CD8-positive, alpha-beta memory T cell (primary cell): ENCODE measurements around the gene C22orf23. TPM values are rescaled to one million over a fixed set of nuclear protein-coding genes. Genes with fewer than 3 reads are reported as not detected.

ENCODE experiments used
- CTCF ChIA-PET: fragments of 350-600 bp; sonication (Branson Sonifier 250); formaldehyde crosslinking; loops from one replicate; lab custom pipeline; 2021; ENCODE audit warnings: antibody characterized with exemption; lab: Charles Lee
- POLR2A ChIA-PET: fragments of 350-600 bp; sonication (Branson Sonifier 250); formaldehyde crosslinking; loops from one replicate; lab custom pipeline; 2021; ENCODE audit warnings: antibody characterized with exemption; lab: Charles Lee
- DNase-seq, 5 donors: peaks; one replicate each; pipeline versions ENCODE4 v3.0.0 to v3.0.0-alpha.2; 2020 to 2022; ENCODE audit warnings: mixed read lengths in 1 of 5
- H3K27ac ChIP-seq: one replicate; pipeline ENCODE4 v1.7.0; 2013; ENCODE audit warnings: low read depth, mild to moderate bottlenecking, low read length, moderate library complexity
- H3K27me3 ChIP-seq: 2 replicates; pipeline ENCODE4 v1.7.0; 2013; ENCODE audit warnings: low read length, mild to moderate bottlenecking; ENCODE audit not compliant: insufficient read depth, poor library complexity, severe bottlenecking
- H3K36me3 ChIP-seq: 2 replicates; pipeline ENCODE4 v1.7.0; 2013; ENCODE audit warnings: mild to moderate bottlenecking, low read length, moderate library complexity; ENCODE audit not compliant: insufficient read depth
- H3K4me1 ChIP-seq: 2 replicates; pipeline ENCODE4 v1.7.0; 2013; ENCODE audit warnings: mild to moderate bottlenecking, low read length, moderate library complexity; ENCODE audit not compliant: insufficient read depth
- H3K4me3 ChIP-seq: 2 replicates; pipeline ENCODE4 v1.7.0; 2013; ENCODE audit warnings: mild to moderate bottlenecking, low read length
- H3K9me3 ChIP-seq: 2 replicates; pipeline ENCODE4 v1.7.0; 2013; ENCODE audit warnings: mild to moderate bottlenecking, low read length
- H3K27ac Mint-ChIP-seq, 8 donors: one replicate each; pipeline ENCODE4 v1.8.0; 2020 to 2021; ENCODE audit warnings: mixed read lengths in 8 of 8, mild to moderate bottlenecking in 6 of 8, inconsistent platforms in 3 of 8, moderate library complexity in 3 of 8
- H3K27me3 Mint-ChIP-seq, 2 donors: one replicate each; pipeline ENCODE4 v1.8.0; 2020 to 2021; ENCODE audit warnings: mixed read lengths in 2 of 2, mild to moderate bottlenecking in 1 of 2, moderate library complexity in 1 of 2
- H3K36me3 Mint-ChIP-seq, 3 donors: one replicate each; pipeline ENCODE4 v1.8.0; 2020 to 2021; ENCODE audit warnings: mixed read lengths in 3 of 3, inconsistent platforms in 1 of 3, mild to moderate bottlenecking in 1 of 3
- H3K4me1 Mint-ChIP-seq, 3 donors: one replicate each; pipeline ENCODE4 v1.8.0; 2020 to 2021; ENCODE audit warnings: mixed read lengths in 3 of 3, inconsistent platforms in 1 of 3, mild to moderate bottlenecking in 1 of 3
- H3K4me3 Mint-ChIP-seq, 7 donors: one replicate each; pipeline ENCODE4 v1.8.0; 2020 to 2021; ENCODE audit warnings: mixed read lengths in 7 of 7, mild to moderate bottlenecking in 6 of 7, moderate library complexity in 4 of 7, inconsistent platforms in 2 of 7
- H3K9me3 Mint-ChIP-seq, 5 donors: one replicate each; pipeline ENCODE4 v1.8.0; 2020 to 2022; ENCODE audit warnings: mixed read lengths in 5 of 5, mild to moderate bottlenecking in 3 of 5, moderate library complexity in 2 of 5, inconsistent platforms in 1 of 5
- polyA plus RNA-seq: library from polyadenylated mRNA; unstranded; fragments of 300-500 nt; fragmentation: Illumina TruSeq; gene quantifications from one replicate; pipeline ENCODE4 v1.2.3, GENCODE V29; 2021
- total RNA-seq, 2 experiments: library from RNA; stranded (reverse); gene quantifications; one replicate each; pipeline ENCODE4 v1.2.3, GENCODE V29; 2021

The C22orf23 gene
- total and polyA plus RNA-seq, 3 experiments from 2014 or later, result 0.29 to 0.37 TPM; not detected in 1

- no peak overlapping the region for H3K27ac ChIP-seq
- Mint-ChIP-seq H3K27ac (peak overlapping the region in 2 of 8 donors; percentile 17 to 46), H3K4me1 (peaks cover 0 to 5% (median 3%) of the 10 kb centered on the region in 3 donors), H3K36me3 (peaks cover 6 to 70% (median 12%) of the 10 kb centered on the region in 3 donors), H3K4me3 (no peak overlapping the region), H3K27me3 (peaks cover 0 to 2% of the 10 kb centered on the region in 2 donors), H3K9me3 (no peaks in the 10 kb centered on the region)
- peaks cover 25% of the 10 kb centered on the region for H3K36me3 ChIP-seq
- H3K27me3 ChIP-seq, result no peaks in the 10 kb centered on the region
- no peak for DNase-seq
- ChIA-PET POLR2A (interaction anchor here (0.6 kb wide), 1 partner anchor 41 kb away, joined by 3 read pairs; no protein-coding TSS in a partner anchor), CTCF (no interaction called here)
- no peak overlapping the region for H3K4me3 ChIP-seq
- no peaks in the 10 kb centered on the region for H3K9me3 ChIP-seq
- H3K4me1 ChIP-seq, result no peaks in the 10 kb centered on the region
These were observed 17.5 kb upstream of the C22orf23 start for GRCh38 chr22:37970864-37971263.

- POLR2A ChIA-PET, result no interaction called here
- Mint-ChIP-seq H3K9me3 (no peaks in the 10 kb centered on the region), H3K36me3 (peaks cover 6 to 68% (median 8%) of the 10 kb centered on the region in 3 donors), H3K27me3 (peaks cover 0 to 2% of the 10 kb centered on the region in 2 donors), H3K4me3 (no peak overlapping the region), H3K4me1 (peaks cover 5 to 11% (median 6%) of the 10 kb centered on the region in 3 donors), H3K27ac (peak overlapping the region in 1 of 8 donors; percentile 26)
- no peak overlapping the region for H3K27ac ChIP-seq
- no peaks in the 10 kb centered on the region for H3K27me3 ChIP-seq
- CTCF ChIA-PET, result no interaction called here
- no peak for DNase-seq
- H3K4me3 ChIP-seq, result no peak overlapping the region
- no peaks in the 10 kb centered on the region for H3K4me1 ChIP-seq
- H3K9me3 ChIP-seq, result no peaks in the 10 kb centered on the region
- peaks cover 25% of the 10 kb centered on the region for H3K36me3 ChIP-seq
These were observed 15.3 kb upstream of the C22orf23 start for GRCh38 chr22:37968452-37969251.

DNA sequence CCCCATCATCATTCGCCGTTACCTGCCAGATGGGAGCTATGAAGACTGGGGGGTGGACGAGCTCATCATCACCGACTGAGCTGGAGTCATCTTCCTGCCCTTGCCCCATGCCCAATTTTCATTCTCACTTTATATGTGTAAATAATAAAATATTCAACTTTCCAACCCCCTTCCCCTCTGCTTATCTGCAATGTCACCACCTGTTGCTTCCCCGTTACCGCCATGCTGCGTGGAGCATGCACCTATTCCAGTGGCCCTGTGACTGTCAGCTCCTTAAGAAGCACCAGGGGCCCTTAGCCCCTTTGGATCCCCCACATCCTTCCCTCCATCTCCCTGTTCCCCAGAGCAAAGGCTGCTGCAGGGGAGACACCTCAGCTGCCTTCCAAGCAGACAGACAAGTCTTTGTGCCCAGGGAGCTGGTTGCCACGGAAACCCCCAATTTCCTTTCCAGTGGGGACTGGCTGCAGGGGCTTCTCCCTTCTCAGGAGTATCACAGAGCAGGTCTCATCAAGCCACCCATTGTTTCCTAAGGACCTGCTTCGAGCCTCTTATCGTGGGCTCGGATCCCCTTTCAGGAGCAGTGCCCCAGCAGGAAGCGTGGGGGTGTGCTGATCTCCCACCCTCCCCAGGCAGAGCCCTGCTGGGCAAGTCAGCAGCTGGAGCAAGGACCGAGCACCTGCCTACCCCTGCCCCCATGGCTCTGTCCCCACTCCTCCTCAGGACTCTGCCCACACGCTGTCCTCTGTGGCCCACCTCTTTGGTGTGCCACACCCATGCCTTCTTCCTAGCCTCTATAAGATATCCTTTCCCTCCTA, 14.4 kb upstream of the C22orf23 start:
- Histone ChIP-seq H3K36me3 (peaks cover 25% of the 10 kb centered on the region), H3K9me3 (no peaks in the 10 kb centered on the region), H3K4me3 (no peak overlapping the region), H3K27ac (no peak overlapping the region), H3K4me1 (no peaks in the 10 kb centered on the region), H3K27me3 (no peaks in the 10 kb centered on the region)
- ChIA-PET CTCF (interaction anchor here (3.9 kb wide), 1 partner anchor 150 kb away, joined by 32 read pairs; no protein-coding TSS in a partner anchor), POLR2A (no interaction called here)
- no peak for DNase-seq
- peaks cover 6 to 72% (median 8%) of the 10 kb centered on the region in 3 donors for H3K36me3 Mint-ChIP-seq
- peaks cover 5 to 11% (median 6%) of the 10 kb centered on the region in 3 donors for H3K4me1 Mint-ChIP-seq
- H3K27ac Mint-ChIP-seq, result peak overlapping the region in 3 of 8 donors; percentile 26 to 61 (median 43)
- no peak overlapping the region for H3K4me3 Mint-ChIP-seq
- peaks cover 0 to 2% of the 10 kb centered on the region in 2 donors for H3K27me3 Mint-ChIP-seq
- no peaks in the 10 kb centered on the region for H3K9me3 Mint-ChIP-seq

DNA sequence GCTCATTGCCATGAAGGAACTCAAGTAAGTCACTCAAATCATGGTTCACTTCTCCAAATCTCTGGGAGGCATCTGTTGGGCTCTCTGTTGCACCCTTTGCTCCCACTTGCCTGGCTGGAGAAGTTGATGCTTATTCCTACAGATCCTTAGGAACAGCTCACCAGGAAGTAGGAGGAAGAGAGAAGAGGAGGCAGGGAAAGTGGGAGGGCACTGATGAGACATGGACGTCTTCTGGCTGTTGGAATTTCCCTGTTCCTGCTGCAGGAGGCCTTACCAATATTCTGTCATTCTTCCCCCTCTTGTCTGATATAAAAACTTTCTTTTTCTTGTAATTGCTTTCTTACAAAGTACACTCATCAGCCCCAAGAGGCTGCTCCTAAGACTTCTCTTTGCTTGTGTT, 13.7 kb upstream of the C22orf23 start:
- H3K27ac ChIP-seq, result no peak overlapping the region
- H3K9me3 ChIP-seq, result no peaks in the 10 kb centered on the region
- no peak for DNase-seq
- H3K27me3 Mint-ChIP-seq, result peaks cover 0 to 2% of the 10 kb centered on the region in 2 donors
- H3K36me3 Mint-ChIP-seq, result peaks cover 6 to 70% (median 11%) of the 10 kb centered on the region in 3 donors
- peak overlapping the region in 2 of 8 donors; percentile 43 to 61 for H3K27ac Mint-ChIP-seq
- POLR2A ChIA-PET, result no interaction called here
- H3K9me3 Mint-ChIP-seq, result no peaks in the 10 kb centered on the region
- H3K4me3 Mint-ChIP-seq, result no peak overlapping the region
- H3K4me3 ChIP-seq, result no peak overlapping the region
- H3K36me3 ChIP-seq, result peaks cover 25% of the 10 kb centered on the region
- no peaks in the 10 kb centered on the region for H3K27me3 ChIP-seq
- H3K4me1 Mint-ChIP-seq, result peaks cover 6 to 13% (median 8%) of the 10 kb centered on the region in 3 donors
- CTCF ChIA-PET, result interaction anchor here (3.9 kb wide), 1 partner anchor 149 kb away, joined by 32 read pairs; no protein-coding TSS in a partner anchor
- H3K4me1 ChIP-seq, result no peaks in the 10 kb centered on the region

DNA sequence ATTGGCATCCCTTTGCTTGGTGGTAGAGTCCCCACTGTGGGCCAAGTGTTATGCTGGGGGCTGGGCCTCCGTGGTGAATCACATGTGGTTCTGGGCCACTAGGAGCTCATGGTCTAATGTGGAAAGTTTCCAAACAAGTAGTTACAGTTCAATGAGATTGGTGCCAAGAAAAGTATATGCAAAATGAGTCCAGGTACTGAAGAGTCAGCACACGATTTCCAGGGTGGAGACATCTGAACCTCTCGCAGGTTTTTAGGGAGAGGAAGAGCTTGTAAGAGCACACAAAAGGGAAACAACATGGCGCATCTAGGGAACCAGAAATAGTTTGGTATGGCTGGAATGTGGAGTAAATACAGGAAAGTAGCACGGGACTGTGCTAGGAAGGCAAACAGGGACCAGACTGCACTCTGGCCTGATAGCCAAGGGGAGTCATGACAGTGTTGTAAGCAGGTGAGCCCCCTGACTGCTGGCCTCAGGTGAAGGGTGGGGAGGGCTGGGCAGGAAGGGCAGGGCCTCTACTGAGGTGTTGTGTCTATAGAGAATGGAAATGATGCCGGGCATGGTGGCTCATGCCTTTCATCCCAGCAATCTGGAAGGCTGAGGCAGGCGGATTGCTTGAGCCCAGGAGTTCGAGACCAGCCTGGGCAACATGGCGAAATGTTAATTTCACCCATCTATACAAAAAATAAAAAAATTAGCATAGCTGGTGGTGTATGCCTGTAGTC, 12.7 kb upstream of the C22orf23 start:
- CTCF ChIA-PET, result interaction anchor here (0.6 to 3.9 kb wide), 10 partner anchors 11 to 148 kb away, joined by 3 to 32 read pairs (median 3); partner anchors contain the start of genes C22orf23, GALR3 and POLR2F
- Histone ChIP-seq H3K4me3 (no peak overlapping the region), H3K27ac (no peak overlapping the region), H3K27me3 (no peaks in the 10 kb centered on the region), H3K36me3 (peaks cover 32% of the 10 kb centered on the region), H3K9me3 (no peaks in the 10 kb centered on the region), H3K4me1 (no peaks in the 10 kb centered on the region)
- POLR2A ChIA-PET, result no interaction called here
- Mint-ChIP-seq H3K4me3 (no peak overlapping the region), H3K27ac (peak overlapping the region in 1 of 8 donors; percentile 87), H3K36me3 (peaks cover 6 to 76% (median 13%) of the 10 kb centered on the region in 3 donors), H3K9me3 (no peaks in the 10 kb centered on the region), H3K4me1 (peaks cover 6 to 14% (median 9%) of the 10 kb centered on the region in 3 donors), H3K27me3 (peaks cover 0 to 2% of the 10 kb centered on the region in 2 donors)
- no peak for DNase-seq

GRCh38 chr22:37961062-37961461, 7.7 kb upstream of the C22orf23 start:
- H3K9me3 ChIP-seq, result no peaks in the 10 kb centered on the region
- H3K4me1 ChIP-seq, result no peaks in the 10 kb centered on the region
- H3K4me1 Mint-ChIP-seq, result peaks cover 25 to 36% (median 35%) of the 10 kb centered on the region in 3 donors
- no peaks in the 10 kb centered on the region for H3K9me3 Mint-ChIP-seq
- peaks cover 33% of the 10 kb centered on the region for H3K36me3 ChIP-seq
- CTCF ChIA-PET, result interaction anchor here (1.2 kb wide), 1 partner anchor 144 kb away, joined by 3 read pairs; no protein-coding TSS in a partner anchor
- H3K27ac Mint-ChIP-seq, result peak overlapping the region in 2 of 8 donors; percentile 39 to 70
- H3K27me3 ChIP-seq, result no peaks in the 10 kb centered on the region
- DNase-seq, result no peak
- peaks cover 11 to 76% (median 35%) of the 10 kb centered on the region in 3 donors for H3K36me3 Mint-ChIP-seq
- H3K4me3 Mint-ChIP-seq, result no peak overlapping the region
- H3K27ac ChIP-seq, result no peak overlapping the region
- no peak overlapping the region for H3K4me3 ChIP-seq
- peaks cover 0 to 1% of the 10 kb centered on the region in 2 donors for H3K27me3 Mint-ChIP-seq
- POLR2A ChIA-PET, result interaction anchor here (0.7 kb wide), 1 partner anchor 214 kb away, joined by 3 read pairs; no protein-coding TSS in a partner anchor

GRCh38 chr22:37959231-37959825, 5.9 kb upstream of the C22orf23 start:
- Histone ChIP-seq H3K4me3 (no peak overlapping the region), H3K27ac (no peak overlapping the region), H3K27me3 (no peaks in the 10 kb centered on the region), H3K9me3 (no peaks in the 10 kb centered on the region), H3K36me3 (peaks cover 33% of the 10 kb centered on the region), H3K4me1 (peaks cover 7% of the 10 kb centered on the region)
- Mint-ChIP-seq H3K27me3 (peaks cover 0 to 1% of the 10 kb centered on the region in 2 donors), H3K4me3 (peak overlapping the region in 1 of 7 donors; percentile 80), H3K36me3 (peaks cover 11 to 69% (median 35%) of the 10 kb centered on the region in 3 donors), H3K9me3 (no peaks in the 10 kb centered on the region), H3K27ac (peak overlapping the region in 3 of 8 donors; percentile 19 to 70 (median 58)), H3K4me1 (peaks cover 30 to 43% (median 41%) of the 10 kb centered on the region in 3 donors)
- POLR2A ChIA-PET, result interaction anchor here (0.7 kb wide), 1 partner anchor 52 kb away, joined by 5 read pairs; no protein-coding TSS in a partner anchor
- DNase-seq, result no peak
- CTCF ChIA-PET, result interaction anchor here (0.7 kb wide), 1 partner anchor 25 kb away, joined by 3 read pairs; no protein-coding TSS in a partner anchor
